GM12801 (cell line): ENCODE data around the gene CLEC19A.

ENCODE experiments used
- TF ChIP-seq, protein P1 (sequence below): IDR thresholded peaks from one replicate; pipeline ENCODE4 v1.5.1; 2011; ENCODE audit warnings: control low read depth; ENCODE audit not compliant: insufficient read length; ENCODE audit errors: extremely low read depth

Gene CLEC19A

GRCh38 chr16:19292186-19292585 lies 6.7 kb downstream of the CLEC19A start:
- TF ChIP-seq, protein P1, sequence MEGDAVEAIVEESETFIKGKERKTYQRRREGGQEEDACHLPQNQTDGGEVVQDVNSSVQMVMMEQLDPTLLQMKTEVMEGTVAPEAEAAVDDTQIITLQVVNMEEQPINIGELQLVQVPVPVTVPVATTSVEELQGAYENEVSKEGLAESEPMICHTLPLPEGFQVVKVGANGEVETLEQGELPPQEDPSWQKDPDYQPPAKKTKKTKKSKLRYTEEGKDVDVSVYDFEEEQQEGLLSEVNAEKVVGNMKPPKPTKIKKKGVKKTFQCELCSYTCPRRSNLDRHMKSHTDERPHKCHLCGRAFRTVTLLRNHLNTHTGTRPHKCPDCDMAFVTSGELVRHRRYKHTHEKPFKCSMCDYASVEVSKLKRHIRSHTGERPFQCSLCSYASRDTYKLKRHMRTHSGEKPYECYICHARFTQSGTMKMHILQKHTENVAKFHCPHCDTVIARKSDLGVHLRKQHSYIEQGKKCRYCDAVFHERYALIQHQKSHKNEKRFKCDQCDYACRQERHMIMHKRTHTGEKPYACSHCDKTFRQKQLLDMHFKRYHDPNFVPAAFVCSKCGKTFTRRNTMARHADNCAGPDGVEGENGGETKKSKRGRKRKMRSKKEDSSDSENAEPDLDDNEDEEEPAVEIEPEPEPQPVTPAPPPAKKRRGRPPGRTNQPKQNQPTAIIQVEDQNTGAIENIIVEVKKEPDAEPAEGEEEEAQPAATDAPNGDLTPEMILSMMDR = no peak

GRCh38 chr16:19294156-19294649 lies 8.7 kb downstream of the CLEC19A start:
- TF ChIP-seq, protein P1 = no peak

- TF ChIP-seq, protein P1 = no peak
These were observed 9.9 kb downstream of the CLEC19A start for GRCh38 chr16:19295393-19295792.

DNA sequence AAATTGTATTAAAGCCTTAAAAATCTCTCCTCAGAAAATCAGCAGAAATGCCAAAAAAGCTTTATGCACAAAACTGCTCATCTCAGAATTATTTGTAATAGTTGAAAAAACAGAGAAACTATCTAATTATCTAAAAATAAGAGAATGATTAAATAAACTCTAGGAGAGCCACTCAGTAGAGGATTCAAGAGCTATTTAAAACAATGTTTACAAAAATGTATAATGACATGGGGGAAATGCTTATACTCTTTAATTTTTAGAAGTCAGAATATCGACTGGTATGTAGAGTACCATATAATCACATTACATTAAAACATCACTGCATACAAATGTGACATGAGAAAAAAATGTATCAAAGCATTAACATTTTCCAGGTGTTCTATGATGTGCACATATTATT lies 11.9 kb downstream of the CLEC19A start:
- TF ChIP-seq, protein P1 = no peak

DNA sequence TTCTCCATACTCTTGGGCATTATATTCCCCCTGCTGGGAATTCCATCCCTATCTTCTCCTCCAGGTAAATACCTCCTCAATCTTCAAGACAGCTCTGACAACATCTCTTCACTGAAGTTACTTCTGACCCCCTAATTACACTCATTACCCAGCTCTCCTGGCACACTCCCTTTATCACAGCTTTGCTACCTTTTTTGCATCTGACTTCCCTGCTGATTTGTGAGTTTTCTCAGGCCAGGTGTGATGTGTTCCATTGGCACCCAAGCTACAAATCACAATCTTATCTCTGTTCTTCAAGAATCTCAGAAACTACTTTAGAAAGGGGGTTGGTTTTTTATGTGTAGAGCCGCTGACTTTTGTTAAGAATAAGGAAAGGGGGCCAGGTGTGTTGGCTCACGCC lies 14.0 kb downstream of the CLEC19A start:
- TF ChIP-seq, protein P1 = no peak

DNA sequence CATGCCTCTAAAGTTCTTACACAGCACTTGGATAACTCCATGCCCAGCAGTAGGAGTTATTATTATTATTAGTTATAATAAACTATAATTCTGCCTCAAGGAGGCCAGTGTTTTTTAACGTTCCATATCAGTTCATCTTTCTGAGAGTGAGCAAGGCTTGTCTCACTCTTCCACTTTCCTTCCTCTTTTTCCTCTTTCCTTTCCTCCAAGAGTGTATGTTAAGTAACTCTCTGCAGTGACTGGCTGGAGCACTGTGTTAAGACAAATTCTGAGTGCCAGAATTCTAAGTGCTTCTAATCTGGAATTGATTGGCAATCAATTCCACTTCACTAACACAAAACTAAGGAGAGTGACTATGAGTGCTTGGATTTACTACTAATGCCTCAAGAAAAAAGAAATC lies 16.4 kb downstream of the CLEC19A start:
- TF ChIP-seq, protein P1 = no peak

DNA sequence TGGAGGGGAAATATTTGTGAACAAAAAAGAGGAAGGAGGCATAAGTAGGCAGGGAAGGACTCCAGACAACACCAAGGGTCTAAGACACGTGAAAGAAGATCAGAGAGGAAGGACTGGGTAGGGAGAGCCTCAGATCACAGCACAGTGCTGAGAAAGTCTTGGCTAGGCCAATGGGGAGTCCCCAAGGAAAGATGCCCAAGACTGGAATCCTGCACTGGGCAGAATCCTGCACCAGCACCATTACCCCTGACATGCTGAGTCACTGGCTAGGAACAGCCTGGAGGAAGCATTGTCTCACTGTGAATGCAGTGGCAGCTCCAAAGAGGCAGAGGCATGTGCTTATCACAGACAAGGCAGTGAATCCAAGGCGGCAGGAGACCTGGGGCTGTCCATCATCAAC lies 19.2 kb downstream of the CLEC19A start:
- TF ChIP-seq, protein P1 = no peak

DNA sequence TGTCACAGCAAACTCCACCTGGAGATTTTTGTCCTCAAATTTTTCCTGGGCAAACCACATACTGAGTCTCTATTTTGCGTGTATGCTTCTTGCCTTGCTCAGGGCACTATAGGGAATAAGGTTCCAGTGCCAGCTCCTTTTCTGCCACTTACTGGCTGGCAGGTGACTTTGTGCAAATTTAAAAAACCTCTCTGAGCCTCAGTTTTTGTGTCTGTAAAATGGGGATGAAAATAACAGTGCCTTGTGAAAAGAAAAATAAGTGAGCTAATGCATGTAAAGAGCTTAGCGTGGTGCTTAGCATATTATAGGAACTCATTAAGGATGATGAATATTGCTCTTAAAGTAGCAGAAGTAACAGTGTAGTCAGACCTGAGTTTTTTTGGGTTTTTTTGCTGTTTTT lies 19.9 kb downstream of the CLEC19A start:
- TF ChIP-seq, protein P1 = no peak
